HG03571 (cell line): ENCODE results near the gene ACTL10.

Experiments used
- ATAC-seq: cut with Tn5 transposase; IDR thresholded peaks from one replicate; pipeline ENCODE4 v1.9.1; 2021; ENCODE audit not compliant: unreplicated experiment

Gene ACTL10

DNA sequence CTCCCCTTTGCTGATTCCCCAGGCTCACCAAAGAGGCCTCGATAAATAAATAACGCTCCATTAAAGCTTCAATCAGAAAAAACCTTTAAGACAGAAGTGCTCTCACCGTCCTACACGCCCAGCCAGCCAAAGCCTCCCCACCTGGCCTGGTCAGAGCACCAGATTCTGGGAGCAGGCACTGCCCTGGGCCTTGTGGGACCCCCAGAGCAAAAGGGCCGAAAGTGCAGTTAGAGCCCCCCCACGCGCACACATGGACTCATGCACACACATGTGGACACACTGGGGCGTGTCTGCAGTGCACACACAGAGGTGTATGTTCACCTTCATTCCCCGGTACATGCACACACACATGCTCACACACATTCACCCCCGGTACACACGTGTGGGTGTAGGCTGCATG lies 9.4 kb downstream of the ACTL10 start:
- ATAC-seq: no peak

DNA sequence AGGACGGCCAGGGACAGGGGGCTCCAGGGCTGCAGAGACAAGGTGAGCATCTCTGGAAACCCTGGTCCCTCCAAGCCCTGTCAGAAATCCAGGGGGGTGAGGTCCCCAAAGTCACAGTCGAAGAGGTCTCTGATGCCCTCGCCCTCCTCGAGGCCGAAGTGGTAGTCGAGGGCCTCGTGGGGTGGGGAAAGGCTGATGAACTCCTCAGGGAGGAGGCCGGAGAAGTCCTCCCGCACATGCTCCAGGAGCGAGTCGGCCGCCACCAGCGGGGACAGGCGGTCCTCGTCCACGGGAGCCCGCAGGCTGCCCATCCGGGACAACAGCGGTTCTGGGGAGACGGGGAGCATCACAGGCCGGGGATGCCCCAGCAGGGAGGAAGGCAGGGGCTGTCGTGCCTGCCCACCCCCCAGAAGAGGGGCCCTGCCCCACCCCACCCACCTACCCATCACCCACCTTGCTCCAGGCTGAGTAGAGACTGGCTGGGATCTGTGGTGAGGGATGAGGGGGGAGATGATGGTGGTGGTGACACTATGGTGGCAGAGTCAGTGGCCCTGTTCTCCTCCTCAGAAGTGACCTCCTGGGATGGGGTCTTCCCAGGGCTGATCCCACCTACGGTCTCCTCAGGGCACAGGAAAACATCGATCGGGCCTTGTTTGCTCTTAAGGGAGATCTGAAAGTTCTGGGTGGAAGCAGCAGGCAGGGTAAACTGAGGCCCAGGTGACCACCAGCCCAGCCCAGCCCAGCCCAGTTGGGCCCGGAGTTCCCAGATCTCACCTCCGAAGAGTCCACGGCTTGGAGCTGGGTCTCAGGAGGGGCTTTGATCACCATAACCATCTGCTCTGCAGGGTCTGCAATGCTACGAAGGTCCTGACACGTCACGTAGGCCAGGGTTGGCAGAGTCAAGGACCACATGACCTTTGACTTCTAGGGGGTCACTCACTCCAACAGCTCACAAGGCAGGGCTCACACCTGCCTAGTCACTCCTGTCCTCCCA lies 10.2 kb downstream of the ACTL10 start:
- no peak for ATAC-seq

DNA sequence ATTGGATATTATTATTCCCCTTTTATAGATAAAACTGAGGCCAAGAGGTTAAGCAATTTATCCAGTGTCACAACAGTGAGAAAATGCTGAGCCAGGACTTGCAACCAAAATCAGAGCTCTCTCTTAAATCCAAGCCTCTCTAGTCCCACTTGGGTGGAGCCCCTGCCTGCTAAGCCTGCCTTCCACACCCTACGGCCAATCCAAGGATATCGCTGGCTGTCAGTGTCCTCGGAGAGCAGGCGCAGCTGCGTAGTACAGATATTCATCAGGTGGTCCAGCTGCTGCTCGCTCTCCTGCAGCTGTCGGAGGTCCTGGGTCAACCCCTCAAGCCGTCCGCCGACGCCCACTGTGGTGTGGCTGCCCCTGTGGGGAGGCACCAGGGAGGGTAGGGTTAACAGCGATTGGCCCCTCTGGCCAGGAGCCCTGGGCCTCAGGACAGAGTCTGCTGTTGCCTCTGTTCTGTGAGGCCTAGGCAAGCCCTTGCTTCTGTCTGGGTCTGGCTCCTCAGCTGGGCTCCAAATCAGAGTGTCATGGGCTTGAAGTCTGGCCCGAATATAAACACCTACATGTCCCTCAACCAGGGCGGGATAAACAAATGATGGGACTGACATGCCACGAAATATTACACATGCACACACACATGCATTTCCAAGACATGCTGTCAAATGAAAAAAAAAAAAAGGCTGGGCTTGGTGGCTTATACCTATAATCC lies 11.4 kb downstream of the ACTL10 start:
- ATAC-seq: no peak

- ATAC-seq: peak; percentile 44
These were observed 13.2 kb downstream of the ACTL10 start for GRCh38 chr20:33679758-33680485.

DNA sequence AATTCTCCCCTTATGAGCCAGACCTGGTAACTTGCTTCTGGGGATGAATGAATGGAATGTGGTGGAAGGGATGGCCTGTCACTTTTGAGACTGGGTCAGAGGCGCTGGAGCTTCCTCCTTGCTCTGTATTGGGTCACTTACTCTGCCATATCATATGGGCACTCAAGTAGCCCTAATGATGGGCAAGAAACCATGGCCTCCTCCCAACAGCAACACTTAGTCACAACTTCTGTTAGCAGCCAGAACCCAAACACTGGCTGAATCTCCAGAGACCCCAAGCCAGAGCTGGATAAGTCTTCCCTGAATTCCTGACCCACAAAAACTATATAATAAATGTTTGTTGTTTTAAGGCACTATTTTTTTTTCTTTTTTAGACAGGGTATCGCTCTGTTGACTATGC lies 13.9 kb downstream of the ACTL10 start:
- ATAC-seq: no peak

DNA sequence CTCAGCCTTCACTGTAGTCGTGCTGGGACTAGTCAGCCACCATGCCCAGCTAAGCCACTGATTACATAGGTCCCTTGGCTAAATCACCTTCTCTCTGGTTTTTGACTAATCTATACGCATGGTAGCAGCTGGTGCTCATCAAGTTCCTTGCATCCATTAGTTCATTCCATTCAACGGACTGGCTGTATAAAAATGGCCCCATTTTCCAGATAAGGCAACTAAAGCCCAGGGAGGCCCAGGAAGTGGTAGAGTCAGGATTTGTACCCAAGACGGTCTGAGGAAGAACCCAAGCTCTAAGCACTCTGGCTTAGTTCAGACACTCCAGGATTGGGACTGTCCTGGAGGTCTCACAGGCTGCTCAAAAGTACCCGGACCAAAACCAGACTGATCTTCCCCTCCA lies 14.5 kb downstream of the ACTL10 start:
- no peak for ATAC-seq

DNA sequence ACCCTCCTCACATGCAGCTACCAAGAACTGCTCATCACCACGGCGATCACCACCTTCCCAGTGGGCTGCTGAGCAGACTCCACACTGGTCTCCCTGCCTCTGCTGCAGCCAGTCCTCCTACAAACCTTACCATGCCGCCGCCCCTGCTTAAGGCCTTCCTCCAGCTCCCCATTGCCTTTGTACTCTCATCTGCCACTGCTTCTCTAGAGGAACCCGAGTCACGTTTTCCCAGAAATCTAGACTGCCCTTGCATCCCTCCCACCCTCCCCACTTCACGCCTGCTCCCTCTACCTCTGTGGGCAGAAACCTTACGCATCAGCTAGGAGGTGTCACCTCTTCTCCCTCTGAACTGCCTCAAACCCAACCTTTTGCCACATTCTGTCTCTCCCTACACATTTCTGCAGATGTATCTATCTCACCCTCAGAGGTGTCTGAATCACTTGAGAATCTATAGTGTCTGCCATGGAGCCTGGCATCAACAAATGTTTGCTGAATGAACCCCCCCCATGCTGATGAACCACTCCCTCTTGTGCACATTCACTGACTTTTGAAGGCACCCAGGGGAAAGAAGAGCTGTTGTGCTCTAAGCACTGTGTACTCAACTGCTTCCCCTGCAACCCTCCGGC lies 15.1 kb downstream of the ACTL10 start:
- no peak for ATAC-seq

- no peak for ATAC-seq
These were observed 18.0 kb downstream of the ACTL10 start for GRCh38 chr20:33684533-33685327.

- peak; percentile 25 for ATAC-seq
These were observed 18.8 kb downstream of the ACTL10 start for GRCh38 chr20:33685328-33686099.

- ATAC-seq: peak; percentile 81
These were observed 19.6 kb downstream of the ACTL10 start, which contains the start of gene E2F1 for GRCh38 chr20:33686100-33686983. TSS of gene E2F1 (minus strand) at chr20:33686385. CDS start at chr20:33686264, 121 bp downstream.

DNA sequence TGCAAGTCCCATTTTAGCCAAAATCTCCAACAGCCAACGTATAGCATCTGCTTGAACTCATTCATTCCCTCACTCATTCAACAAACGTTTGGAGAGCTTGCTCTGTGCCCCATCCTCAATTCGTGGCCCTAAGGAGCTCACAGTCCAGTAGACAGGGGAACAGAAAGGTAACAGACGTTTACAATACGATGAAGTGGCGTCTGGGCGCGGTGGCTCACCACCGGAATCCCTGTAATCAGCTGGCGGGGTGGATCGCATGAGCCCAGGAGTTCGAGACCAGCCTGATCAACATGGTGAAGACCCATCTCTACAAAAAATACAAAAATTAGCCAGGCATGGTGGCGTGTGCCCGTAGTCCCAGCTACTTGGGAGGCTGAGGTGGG lies 20.2 kb downstream of the ACTL10 start:
- no peak for ATAC-seq

GRCh38 chr20:33687370-33687915 lies 20.7 kb downstream of the ACTL10 start:
- no peak for ATAC-seq

- no peak for ATAC-seq
These were observed 21.5 kb downstream of the ACTL10 start for GRCh38 chr20:33687993-33688937.

GRCh38 chr20:33688938-33689424 lies 22.2 kb downstream of the ACTL10 start:
- no peak for ATAC-seq

DNA sequence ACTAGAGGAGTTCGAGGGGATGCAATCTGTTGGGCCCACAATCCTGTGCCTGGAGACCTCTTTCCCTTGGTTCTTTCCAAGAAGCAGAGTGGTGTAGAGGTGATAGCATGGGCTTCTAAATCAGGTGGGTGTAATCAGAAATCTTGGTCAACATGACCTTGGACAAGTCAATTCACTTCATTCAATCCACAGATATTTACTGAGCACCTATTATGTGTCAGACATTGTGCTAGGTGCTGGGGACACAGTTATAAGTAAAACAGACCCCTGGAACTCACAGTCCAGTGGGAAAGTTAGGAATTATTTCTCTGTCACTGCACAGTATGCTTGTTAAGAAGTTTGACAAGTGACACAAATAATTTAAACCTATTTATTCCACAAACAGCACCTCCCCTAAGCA lies 22.8 kb downstream of the ACTL10 start:
- ATAC-seq: no peak

GRCh38 chr20:33689973-33690372 lies 23.2 kb downstream of the ACTL10 start:
- no peak for ATAC-seq

DNA sequence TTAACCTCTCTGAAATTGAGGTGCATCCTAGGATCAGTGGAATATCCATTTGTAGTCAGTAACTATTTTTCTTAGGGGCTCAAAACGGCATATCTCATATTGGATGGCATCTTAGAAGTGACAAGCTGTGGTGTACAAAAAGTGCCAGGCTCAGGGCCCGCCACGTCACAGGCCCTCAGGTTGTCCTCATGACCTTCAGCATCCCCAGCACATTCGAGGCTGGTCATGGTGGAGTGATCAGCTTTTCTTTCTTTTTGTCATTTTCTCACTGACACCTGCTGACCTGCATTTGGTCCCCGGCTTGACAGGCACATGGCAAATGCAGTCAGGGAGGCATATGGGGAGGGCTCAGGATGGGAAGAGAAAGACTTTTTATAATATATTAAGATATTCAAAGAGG lies 26.5 kb downstream of the ACTL10 start:
- ATAC-seq: no peak
